Fibroblast of gingiva (primary cell): ENCODE results near the gene HDAC9.

Experiments
- DNase-seq: peaks from one replicate; pipeline ENCODE4 v3.0.0-alpha.2; 2011; ENCODE audit warnings: low read depth

Gene HDAC9

GRCh38 chr7:18788026-18788425 is 292.5 kb downstream of the HDAC9 start:
- no peak for DNase-seq

DNA sequence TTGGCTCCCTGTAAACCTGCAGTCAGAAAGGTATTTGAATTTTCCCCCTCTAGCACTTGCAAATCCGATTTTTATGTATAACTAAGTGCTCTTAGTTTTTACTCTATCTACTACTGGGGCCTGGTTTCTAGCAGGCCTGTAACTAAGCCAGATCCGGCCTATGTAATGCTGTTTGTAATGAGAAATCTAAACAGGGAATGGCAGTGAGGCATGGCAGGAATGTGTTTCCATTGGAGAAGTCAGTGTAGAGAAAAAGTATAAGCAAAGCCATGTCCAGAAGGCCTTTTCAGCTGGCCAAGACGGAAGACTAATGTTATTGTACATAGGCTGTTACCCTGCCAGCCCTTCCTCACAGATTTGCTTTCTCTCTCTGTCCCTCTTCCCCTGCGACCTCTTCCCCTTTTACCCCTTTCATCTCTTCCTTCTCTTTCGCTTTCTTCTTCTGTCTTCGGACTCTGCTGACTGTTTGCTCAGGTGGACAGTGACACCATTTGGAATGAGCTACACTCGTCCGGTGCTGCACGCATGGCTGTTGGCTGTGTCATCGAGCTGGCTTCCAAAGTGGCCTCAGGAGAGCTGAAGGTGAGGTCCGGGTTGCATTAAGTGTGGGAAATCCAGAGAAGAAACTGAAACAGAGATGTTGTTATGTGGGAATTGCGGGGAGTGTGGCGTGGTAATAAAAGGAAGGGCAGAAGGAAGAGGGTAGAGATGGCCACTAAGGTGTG is 297.5 kb downstream of the HDAC9 start:
- DNase-seq: peak; percentile 82

GRCh38 chr7:18796216-18796615 is 300.7 kb downstream of the HDAC9 start:
- no peak for DNase-seq

DNA sequence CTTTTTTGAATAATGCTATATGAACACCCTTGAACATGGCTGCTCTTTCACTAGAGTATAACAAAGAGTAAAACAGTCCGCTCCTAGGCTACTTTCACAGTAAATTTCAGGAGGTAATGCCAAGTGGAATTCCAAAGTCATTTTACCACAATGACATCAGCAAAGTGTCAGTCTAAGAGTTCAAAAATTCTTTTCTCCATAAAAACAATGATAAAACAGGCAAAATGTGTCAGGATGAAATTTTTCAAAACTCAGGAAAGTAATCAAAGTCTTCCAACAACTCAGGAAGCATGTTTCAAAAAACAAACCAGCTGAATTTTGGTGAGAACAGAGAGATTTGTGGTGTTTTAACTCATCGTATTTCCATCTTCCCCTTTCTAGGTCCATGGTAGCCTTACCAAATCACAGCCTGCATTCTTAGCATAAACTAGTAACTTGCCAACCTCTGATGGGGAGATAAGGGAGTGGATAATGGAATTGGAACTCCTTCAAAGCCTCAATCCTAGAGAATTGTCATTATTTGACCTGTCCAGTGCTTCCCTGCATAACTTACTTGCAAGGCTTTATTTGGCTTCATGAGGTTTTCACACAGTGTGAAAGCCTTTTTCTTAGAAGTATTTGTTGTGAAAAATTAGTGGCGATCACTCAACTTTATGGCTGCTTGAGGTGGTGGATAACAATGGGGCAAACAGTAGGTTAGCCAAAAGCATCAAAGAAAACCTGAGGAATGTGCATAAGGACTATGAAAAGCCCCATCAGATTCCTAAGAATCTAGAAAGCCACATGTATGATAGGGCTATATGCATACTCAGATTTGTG is 302.7 kb downstream of the HDAC9 start:
- DNase-seq: no peak

DNA sequence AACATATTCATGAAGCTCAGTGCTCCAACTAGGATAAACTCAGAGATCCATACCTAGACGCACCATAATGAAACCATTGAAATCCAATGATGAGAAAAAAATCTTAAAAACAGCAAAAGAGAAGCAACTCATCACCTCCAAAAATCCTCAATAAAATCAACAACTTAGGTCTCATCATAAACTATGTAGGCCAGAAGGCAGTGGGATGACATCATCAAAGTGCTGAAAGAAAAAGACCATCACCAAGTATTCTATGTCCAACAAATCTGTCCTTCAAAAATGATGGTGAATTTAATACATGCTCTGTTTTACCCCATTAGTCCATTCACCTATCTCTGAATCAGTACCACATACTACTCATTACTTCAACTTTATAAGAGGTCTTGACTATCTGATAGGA is 304.4 kb downstream of the HDAC9 start:
- DNase-seq: no peak

- DNase-seq: no peak
These were observed 308.4 kb downstream of the HDAC9 start for GRCh38 chr7:18803923-18804322.

GRCh38 chr7:18806177-18806576 is 310.6 kb downstream of the HDAC9 start:
- DNase-seq: no peak

- no peak for DNase-seq
These were observed 312.5 kb downstream of the HDAC9 start for GRCh38 chr7:18808026-18808425.

- no peak for DNase-seq
These were observed 319.9 kb downstream of the HDAC9 start for GRCh38 chr7:18815261-18815960.

DNA sequence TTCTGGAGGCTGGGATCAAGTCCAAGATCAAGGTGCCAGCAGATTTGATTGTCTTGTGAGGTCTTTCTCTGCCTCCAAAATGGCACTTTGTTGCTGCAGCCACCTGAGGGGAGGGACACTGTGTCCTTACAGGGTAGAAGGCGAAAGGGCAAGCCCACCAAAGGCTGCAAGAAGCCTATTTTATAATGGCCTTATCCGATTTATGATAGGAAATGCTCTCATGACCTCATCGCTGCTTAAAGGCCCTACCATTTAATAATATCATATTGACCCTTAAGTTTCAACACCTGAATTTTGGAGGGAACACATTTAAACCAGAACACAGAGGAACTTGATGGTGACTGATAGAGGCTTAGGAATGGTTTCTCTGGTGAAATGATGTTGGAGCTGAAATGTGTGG is 325.4 kb downstream of the HDAC9 start:
- no peak for DNase-seq

DNA sequence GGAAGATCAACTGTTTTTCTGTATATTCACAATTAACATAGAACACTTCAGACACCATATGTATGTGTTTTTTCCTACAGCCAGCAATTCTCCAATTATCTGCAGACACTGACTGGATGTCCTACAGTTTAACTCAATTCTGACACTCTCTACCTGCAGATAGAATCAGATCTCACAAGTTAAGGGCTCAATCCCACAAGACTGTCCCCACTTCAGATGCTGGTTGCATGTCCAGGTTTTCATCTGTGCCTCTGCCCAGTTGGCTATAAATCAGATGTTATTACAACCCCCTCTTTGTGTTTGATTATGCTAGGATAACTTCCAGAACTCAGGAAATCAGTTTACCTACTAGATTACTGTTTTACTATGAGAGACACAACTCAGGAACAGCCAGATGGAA is 326.0 kb downstream of the HDAC9 start:
- DNase-seq: no peak

GRCh38 chr7:18824157-18824556 is 328.6 kb downstream of the HDAC9 start:
- DNase-seq: no peak

GRCh38 chr7:18828260-18828993 is 332.9 kb downstream of the HDAC9 start:
- DNase-seq: no peak

DNA sequence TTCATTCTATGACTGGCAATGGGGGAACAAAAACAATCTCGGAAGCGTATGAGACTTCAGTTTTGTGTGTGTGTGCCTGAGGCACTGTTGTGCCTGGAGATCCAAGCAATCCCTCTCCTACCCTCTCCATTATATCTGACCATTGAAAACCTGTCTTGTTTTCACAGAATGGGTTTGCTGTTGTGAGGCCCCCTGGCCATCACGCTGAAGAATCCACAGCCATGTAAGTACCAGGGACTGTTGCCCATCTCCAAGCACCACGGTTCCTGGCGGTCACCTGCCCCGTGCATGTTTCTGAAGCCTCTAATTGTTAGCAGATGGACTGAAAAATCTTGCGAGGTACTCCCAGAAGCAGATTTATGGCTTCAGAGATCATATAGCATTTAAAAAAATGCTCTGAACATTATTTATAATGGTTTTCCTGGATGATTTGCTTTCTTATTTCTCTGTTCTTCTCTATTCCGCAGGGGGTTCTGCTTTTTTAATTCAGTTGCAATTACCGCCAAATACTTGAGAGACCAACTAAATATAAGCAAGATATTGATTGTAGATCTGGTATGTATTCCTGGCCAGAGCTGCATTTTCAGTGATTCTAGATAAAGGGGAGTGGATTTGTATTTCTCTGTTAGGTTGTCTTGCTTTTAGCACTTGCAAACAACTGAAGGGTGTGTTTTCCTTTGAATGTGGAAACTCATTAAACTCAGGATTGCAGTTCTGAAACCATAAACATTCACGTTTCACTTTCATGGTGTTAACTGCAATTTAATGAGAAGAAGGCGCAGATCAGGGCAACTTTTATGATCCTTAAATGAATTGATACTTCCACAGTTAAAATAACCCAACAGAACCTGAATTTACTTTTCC is 333.7 kb downstream of the HDAC9 start:
- DNase-seq: no peak

GRCh38 chr7:18829858-18830285 is 334.3 kb downstream of the HDAC9 start:
- peak; percentile 83 for DNase-seq

DNA sequence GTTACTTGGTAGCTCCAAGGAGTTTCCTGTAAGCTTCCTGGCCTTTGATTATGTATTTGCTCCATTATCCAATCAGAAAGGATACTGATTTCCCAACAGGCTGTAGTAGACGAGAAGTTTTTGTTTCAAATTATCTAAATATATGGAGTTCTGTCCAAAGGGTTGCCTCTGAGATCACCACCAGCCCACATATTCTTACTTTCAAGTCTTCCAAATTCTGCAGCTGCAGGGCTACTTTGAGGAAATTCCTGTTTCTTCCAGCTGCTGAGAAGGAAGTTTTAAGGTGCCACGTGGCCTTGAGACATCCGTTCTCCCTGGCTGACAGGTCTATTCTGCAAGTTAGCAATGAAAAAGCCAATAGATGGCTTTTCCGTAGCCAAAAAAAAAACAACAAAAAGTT is 335.9 kb downstream of the HDAC9 start:
- no peak for DNase-seq

GRCh38 chr7:18831943-18832342 is 336.4 kb downstream of the HDAC9 start:
- DNase-seq: no peak

- no peak for DNase-seq
These were observed 339.0 kb downstream of the HDAC9 start for GRCh38 chr7:18834577-18834976.

GRCh38 chr7:18835001-18835690 is 339.6 kb downstream of the HDAC9 start:
- DNase-seq: no peak

GRCh38 chr7:18843979-18844378 is 348.4 kb downstream of the HDAC9 start:
- no peak for DNase-seq

DNA sequence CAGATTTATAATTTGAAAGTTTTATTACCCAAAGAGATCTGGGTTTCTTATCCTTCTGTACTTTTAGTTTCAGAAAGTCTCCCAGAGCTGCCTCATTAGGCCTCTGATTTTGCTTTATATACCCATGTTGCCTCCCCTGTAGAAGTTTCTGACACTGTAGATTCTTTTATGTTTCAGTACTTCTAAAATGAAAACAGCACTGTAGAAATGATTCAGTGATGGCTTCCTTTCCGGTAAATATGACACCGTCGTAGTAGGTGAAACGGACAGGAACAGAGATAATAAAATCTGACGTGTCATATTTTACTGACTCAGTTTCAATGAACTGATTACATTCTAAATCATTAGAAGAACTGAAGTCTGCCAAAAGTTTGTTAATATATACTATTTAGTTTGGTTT is 349.2 kb downstream of the HDAC9 start:
- no peak for DNase-seq
